GM12874 (cell line): ENCODE measurements around the gene GPR62.

Experiments used
- TF ChIP-seq, protein P1 (sequence below): IDR thresholded peaks from 2 replicates; pipeline ENCODE4 v1.5.1; 2011; ENCODE audit warnings: low read depth, mild to moderate bottlenecking, control low read depth, low read length, moderate library complexity; ENCODE audit not compliant: insufficient read depth

Gene GPR62

DNA sequence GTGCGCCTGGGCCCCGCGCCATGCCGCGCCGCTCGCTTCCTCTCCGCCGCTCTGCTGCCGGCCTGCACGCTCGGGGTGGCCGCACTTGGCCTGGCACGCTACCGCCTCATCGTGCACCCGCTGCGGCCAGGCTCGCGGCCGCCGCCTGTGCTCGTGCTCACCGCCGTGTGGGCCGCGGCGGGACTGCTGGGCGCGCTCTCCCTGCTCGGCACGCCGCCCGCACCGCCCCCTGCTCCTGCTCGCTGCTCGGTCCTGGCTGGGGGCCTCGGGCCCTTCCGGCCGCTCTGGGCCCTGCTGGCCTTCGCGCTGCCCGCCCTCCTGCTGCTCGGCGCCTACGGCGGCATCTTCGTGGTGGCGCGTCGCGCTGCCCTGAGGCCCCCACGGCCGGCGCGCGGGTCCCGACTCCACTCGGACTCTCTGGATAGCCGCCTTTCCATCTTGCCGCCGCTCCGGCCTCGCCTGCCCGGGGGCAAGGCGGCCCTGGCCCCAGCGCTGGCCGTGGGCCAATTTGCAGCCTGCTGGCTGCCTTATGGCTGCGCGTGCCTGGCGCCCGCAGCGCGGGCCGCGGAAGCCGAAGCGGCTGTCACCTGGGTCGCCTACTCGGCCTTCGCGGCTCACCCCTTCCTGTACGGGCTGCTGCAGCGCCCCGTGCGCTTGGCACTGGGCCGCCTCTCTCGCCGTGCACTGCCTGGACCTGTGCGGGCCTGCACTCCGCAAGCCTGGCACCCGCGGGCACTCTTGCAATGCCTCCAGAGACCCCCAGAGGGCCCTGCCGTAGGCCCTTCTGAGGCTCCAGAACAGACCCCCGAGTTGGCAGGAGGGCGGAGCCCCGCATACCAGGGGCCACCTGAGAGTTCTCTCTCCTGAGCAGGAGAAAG lies 951 bp downstream of the GPR62 start:
- TF ChIP-seq, protein P1, sequence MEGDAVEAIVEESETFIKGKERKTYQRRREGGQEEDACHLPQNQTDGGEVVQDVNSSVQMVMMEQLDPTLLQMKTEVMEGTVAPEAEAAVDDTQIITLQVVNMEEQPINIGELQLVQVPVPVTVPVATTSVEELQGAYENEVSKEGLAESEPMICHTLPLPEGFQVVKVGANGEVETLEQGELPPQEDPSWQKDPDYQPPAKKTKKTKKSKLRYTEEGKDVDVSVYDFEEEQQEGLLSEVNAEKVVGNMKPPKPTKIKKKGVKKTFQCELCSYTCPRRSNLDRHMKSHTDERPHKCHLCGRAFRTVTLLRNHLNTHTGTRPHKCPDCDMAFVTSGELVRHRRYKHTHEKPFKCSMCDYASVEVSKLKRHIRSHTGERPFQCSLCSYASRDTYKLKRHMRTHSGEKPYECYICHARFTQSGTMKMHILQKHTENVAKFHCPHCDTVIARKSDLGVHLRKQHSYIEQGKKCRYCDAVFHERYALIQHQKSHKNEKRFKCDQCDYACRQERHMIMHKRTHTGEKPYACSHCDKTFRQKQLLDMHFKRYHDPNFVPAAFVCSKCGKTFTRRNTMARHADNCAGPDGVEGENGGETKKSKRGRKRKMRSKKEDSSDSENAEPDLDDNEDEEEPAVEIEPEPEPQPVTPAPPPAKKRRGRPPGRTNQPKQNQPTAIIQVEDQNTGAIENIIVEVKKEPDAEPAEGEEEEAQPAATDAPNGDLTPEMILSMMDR, result peak; percentile 64

DNA sequence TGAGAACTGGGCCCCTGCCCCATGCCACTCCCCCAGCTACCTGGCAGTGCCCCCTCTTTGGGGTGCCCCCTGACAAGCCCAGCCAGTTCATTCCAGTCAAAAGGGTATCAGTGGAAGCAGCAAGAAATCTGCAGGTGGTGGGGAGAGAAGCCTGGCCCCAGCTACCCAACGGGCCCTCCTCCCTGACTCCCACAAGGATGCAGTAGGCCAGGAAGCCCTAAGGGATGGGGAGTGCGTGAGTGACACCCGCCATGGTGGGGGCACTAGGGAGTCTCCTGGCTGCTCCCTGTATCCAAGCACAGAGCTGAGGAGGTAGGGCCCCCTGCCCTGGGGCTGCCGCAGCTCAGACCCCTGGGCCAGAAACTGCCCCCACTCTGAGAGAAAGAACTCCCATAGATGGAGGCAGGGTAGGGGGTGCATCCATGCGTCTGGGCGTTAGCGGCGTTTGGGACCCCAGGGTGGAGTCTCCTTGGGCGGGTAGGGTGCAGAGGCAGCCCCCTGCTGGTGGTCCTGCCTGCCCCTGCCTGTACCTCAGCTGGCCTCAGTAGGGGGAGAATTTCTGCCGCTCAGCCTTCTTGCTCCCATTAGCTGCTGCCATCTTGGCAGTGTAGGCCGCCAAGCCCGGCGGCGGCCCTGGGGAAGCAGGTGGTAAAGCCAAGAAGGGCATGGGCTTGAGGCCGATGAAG lies 2.5 kb downstream of the GPR62 start:
- TF ChIP-seq, protein P1, result no peak

DNA sequence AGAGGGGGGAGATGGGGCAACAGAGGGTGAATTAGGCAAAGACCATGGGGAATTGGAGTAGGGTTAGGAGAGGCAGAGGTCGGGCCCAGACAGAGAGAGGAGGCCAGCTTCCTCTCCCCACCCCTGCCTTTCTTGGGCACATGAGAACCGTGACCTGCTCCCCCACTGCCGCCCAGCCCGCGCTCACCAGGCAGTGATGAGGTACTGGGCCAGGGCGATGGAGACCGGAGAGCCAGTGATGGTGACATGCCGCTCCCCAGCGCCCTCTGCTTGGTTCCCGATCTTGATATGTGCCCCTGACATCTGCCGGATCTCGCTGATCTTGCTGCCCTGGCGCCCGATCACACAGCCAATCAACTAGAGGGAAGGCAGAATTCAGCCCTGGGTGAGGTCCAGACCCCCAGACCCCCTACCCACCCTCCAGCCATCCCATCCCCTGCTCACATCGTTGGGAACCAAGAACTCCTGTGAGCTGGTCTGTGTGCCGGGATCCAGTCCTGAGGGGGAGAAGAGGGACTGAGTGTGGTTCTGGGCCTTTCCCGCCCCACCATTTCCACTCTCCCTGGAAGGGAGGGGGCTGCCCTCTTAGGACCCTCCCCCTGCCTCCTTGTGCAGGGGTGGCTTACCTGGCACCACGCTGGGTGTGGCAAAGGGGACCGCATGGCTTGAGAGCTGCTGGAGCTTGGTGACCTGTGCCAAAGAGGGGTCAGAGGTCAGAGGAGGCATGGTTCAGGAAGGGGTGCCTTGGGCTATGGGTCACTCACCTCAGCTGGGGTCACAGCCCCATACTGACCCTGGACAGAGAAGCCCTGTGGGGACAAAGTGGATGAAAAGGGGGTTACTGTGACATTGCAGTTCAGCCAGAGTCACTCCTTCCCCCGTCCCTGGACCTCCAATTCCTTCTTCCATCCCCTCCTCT lies 3.7 kb downstream of the GPR62 start:
- TF ChIP-seq, protein P1, result no peak

DNA sequence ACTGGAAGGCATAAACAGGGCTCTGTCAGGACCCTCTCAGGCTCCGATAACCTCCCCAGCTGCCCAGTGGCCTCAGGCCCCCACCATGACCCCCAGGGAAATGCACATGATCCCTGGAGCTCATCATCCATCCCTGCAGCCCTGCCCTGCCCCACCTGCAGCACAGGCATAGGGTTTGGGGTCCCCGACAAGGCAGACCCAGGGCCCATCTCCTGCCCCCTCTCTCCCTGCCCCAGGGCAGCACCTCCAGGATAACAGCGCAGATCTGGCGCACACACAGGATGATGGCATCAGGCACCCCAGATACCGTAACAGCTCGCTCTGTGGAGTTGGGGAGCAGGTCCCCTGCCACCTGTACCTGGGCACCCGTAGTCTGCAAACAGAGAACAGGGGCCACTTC lies 4.5 kb downstream of the GPR62 start:
- TF ChIP-seq, protein P1, result no peak

DNA sequence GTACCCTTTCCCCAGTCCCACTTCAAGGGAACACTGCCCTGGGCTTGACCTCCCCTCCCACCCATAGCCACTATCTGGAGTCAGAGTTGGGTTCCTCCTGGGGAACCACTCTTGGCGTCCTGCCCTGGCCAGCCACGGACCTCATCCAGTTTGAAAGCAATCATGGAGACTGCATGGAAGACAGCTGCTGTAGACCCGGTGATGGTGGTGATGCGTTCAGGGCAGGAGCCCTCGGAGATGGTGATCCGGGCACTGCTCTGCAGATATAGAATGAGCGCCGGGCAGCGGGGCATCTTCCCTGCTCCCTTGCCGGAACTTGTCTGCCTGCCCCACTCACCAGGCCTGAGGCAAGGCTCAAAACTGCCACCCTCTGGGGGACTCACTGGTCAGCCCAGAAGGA lies 5.2 kb downstream of the GPR62 start:
- TF ChIP-seq, protein P1, result no peak

DNA sequence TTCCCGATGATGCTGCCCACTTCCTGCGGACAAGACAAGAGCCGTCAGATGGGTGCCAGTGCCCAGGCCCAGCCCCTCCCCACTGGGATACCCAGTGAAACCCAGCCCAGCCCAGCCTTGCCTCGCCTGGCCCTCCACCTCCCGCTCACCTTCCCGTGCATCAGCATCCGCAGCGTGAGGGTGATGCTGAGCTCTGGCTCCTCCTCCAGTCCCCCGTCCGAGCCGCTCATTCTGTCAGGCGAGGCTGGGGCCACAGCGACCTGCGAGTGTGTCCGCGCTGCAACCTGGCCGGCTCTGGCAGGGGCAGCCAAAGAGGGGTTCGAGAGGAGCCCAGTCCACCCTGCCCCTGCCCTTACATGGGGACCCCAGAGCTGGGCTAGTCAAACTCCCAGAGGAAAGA lies 5.8 kb downstream of the GPR62 start:
- TF ChIP-seq, protein P1, result no peak
